ENCODE measurements around the gene ST6GALNAC5. TPM values are rescaled to one million over a fixed set of nuclear protein-coding genes. Genes with fewer than 3 reads are reported as not detected.

The ST6GALNAC5 gene
- total RNA-seq, 4 donors from 2014 or later = 0.44 to 3.2 (median 0.65) TPM; not detected in 1

DNA sequence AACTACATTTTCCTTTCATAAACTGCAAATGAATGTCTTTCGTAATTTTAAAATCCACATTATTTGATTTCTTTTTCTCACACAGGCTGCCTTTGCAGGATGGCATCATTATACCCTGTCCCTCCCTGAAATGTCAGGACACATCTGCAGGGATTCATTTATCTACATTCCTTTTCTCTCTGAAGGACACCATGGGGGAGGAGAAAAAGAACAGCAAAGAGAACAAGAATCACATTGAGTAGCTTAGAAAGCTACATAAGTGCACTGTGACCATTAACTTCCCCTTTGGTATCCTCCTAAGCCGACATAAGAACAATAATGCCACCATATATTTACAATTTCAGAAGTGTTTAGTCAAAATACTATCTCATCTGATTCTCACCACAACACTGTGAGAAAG, 222.5 kb downstream of the ST6GALNAC5 start:
- TF ChIP-seq, protein P1, sequence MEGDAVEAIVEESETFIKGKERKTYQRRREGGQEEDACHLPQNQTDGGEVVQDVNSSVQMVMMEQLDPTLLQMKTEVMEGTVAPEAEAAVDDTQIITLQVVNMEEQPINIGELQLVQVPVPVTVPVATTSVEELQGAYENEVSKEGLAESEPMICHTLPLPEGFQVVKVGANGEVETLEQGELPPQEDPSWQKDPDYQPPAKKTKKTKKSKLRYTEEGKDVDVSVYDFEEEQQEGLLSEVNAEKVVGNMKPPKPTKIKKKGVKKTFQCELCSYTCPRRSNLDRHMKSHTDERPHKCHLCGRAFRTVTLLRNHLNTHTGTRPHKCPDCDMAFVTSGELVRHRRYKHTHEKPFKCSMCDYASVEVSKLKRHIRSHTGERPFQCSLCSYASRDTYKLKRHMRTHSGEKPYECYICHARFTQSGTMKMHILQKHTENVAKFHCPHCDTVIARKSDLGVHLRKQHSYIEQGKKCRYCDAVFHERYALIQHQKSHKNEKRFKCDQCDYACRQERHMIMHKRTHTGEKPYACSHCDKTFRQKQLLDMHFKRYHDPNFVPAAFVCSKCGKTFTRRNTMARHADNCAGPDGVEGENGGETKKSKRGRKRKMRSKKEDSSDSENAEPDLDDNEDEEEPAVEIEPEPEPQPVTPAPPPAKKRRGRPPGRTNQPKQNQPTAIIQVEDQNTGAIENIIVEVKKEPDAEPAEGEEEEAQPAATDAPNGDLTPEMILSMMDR (IDR thresholded peaks at IDR 0.05) = no peak
- DNase-seq (ENCODE audit: low spot score) = no peak
- ATAC-seq (ENCODE audit: low FRiP score) = no peak

DNA sequence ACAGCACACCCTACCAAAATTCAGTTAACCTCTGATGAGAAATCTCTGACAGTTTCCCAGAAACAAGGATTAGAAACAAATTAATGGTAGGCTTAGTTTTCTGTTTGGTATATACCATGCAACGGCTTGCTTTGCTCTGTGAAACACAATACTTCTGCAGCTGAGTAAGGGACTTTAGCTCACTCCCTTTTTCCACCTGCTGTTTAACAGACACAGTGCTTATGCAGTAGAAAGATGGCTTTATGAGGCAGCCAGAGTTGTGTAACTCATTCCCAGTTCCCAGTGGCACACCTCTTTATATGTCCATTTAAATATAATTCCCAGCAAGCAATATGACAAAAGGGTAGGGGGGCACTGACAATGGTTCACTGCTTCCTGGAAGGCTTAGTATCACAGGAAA, 228.0 kb downstream of the ST6GALNAC5 start:
- ATAC-seq (ENCODE audit: low FRiP score) (no peak), DNase-seq (ENCODE audit: low spot score) (no peak)
- TF ChIP-seq, protein P1 (IDR thresholded peaks at IDR 0.05) = no peak

DNA sequence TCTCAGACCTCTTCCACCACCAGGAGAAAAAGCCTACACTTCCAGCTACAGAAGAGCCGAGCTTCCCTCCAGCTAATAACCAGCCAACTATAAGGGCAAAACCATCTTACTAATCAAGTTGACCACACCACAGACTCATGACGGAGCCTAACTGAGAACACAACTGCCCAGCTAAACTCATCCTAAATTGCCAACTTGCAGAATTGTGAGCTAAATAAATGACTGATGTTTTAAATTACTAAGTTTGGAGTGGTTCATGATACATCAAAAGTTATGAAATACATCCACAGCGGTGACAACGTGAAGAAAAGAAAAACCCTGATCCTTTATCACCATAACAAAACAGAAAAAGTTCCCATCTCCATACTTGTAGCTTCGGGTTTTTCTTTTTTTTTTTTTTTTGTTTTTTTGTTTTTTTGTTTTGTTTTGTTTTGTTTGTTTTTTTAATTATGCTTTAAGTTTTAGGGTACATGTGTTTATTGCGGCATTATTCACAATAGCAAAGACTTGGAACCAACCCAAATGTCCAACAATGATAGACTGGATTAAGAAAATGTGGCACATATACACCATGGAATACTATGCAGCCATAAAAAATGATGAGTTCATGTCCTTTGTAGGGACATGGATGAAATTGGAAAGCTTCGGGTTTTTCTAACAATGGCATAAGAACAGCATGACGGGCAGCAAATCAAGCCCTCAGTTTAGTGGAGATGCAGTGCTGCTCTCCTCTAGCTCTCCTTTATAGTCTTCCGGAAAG, 229.4 kb downstream of the ST6GALNAC5 start:
- TF ChIP-seq, protein P1 (IDR thresholded peaks at IDR 0.05) = no peak
- DNase-seq (ENCODE audit: low spot score) (no peak), ATAC-seq (ENCODE audit: low FRiP score) (no peak)

DNA sequence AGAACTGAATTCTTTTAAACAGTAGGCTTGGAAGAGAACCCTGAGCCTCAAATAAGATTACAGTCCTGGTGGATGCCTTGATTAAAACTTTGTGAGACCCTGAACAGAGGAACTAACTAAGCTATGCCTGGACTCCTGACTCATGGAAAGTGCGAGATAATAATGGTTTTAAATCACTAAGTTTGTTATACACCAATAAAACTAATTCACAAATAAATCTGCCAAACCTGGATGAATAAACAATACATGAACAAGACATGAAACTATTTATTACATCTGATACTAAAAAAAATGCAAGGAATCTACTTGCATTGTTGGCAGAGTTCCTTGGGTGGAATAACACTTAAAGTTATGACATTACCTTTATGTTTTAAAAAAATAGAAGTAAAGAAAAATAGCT, 233.6 kb downstream of the ST6GALNAC5 start:
- DNase-seq (ENCODE audit: low spot score) (no peak), ATAC-seq (ENCODE audit: low FRiP score) (no peak)
- TF ChIP-seq, protein P1 (IDR thresholded peaks at IDR 0.05) = no peak

DNA sequence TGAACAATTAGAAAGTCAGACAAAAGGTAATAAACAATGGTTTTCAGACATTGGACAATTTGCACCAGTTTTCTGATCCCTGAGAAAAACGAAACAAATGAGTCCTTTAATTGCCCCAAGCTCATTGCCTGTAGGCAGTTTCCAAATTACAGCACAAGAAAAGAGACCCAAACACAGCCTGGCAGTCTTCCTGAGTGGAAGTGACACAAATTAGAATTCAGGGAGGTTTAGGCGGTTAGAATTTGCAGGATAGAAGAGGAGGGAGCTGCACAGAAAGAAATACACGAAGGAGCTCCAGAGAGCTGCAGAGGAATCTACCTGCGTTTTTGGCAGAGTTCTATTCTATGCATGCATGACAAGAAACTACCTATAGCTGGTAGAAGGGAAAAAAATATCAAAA, 236.2 kb downstream of the ST6GALNAC5 start:
- ATAC-seq (ENCODE audit: low FRiP score) (no peak), DNase-seq (ENCODE audit: low spot score) (no peak)
- TF ChIP-seq, protein P1 (IDR thresholded peaks at IDR 0.05) = no peak

DNA sequence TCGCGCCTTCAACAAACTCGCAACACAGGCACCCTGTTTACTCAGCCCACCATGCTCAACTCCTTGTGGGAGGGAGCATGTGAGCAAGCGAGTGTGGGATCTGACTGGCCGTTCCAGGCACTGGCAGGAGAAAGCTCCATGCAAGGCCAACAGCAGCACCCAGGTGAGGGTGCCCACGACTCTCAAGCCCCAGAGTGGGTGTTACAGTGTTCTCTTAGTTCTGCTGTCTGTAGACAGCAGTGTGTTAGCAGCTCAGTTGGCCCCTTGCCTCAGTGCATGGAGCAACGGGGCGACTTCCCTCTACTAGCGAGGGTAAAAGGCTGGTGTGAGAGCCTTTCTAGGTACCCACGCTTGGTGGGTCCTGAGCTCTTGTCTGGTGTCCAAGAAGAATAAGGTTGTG, 237.4 kb downstream of the ST6GALNAC5 start:
- TF ChIP-seq, protein P1 (IDR thresholded peaks at IDR 0.05) = no peak
- ATAC-seq (ENCODE audit: low FRiP score) = no peak
- no peak for DNase-seq (ENCODE audit: low spot score)

Small RNAs within 50 kb of the gene (small RNA-seq; reads per million reads assigned to genes)
- not detected for gene MIR7156
